HG02798 (cell line): ENCODE data around the gene TBCE.

Source experiments
- ATAC-seq: cut with Tn5 transposase; IDR thresholded peaks from one replicate; pipeline ENCODE4 v1.9.1; 2021; ENCODE audit warnings: mild to moderate bottlenecking; ENCODE audit not compliant: unreplicated experiment, poor library complexity

The TBCE gene

DNA sequence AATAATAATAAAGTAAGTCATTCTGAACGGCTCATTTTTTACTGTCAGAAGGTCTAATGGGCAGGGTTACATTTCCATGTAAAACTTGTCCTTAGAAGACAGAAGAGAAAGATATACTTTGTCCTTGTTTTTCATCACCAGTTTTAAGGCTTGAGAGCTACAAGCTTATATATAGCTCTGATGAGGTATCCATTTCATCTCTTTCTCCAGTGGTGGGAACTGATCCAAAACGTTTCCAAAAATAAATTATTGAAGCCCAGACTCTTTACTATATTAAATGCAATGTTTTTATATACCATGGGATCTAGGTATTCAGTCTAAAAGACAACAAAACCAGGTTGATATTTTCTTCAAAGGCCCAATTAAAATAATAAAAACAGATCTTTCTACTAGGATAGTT is 128.3 kb downstream of the TBCE start:
- no peak for ATAC-seq

DNA sequence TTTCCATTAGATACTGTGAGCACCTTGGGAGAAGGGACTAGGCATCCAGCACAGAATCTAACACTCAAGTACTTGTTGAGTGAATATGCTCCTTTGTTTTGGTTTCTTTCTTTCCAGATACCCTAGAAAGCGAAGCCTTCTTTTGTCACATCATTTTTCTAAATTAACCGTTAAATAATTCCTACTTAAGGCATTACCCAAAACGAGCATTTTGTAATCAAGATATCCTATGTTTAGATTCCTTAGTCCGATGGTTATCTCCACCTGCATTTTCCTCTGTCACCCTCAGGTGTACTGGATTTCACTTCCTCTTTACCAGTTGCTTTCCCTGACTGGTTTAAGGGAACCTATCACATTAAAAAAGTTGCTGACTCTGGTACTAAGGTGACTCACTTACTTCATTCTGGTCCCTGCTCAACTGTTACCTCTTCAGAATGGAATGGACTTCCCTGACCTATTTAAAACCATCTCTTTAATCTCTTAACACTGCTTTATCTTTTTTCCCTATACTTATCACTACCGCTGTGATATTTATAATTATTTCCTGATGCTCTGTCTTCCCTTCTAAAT is 133.8 kb downstream of the TBCE start:
- ATAC-seq = no peak
